Measurements from ENCODE around the gene STK32B.

STK32B gene

GRCh38 chr4:5028480-5028879 lies 22.8 kb upstream of the STK32B start:
- TF ChIP-seq CTCF (IDR thresholded peaks at IDR 0.05; ENCODE audit: low read depth, low read length, missing control alignments), result no peak
- H3K4me3 ChIP-seq (replicated peaks; ENCODE audit: low read depth, low read length), result no peak overlapping the region

GRCh38 chr4:5029447-5029846 lies 21.8 kb upstream of the STK32B start:
- no peak for TF ChIP-seq CTCF (IDR thresholded peaks at IDR 0.05; ENCODE audit: low read depth, low read length, missing control alignments)
- DNase-seq (ENCODE audit: extremely low read depth, low read depth), result no peak

More at GRCh38 chr4:5028480-5028879, 22.8 kb upstream of the STK32B start:
- no peak for DNase-seq (ENCODE audit: extremely low read depth, low read depth)

GRCh38 chr4:5030221-5030620 lies 21.1 kb upstream of the STK32B start:
- no peak overlapping the region for H3K4me3 ChIP-seq (replicated peaks; ENCODE audit: low read depth, low read length)
- DNase-seq (ENCODE audit: extremely low read depth, low read depth), result no peak
- no peak for TF ChIP-seq CTCF (IDR thresholded peaks at IDR 0.05; ENCODE audit: low read depth, low read length, missing control alignments)

More at GRCh38 chr4:5029447-5029846, 21.8 kb upstream of the STK32B start:
- H3K4me3 ChIP-seq (replicated peaks; ENCODE audit: low read depth, low read length), result no peak overlapping the region

GRCh38 chr4:5030927-5031326 lies 20.4 kb upstream of the STK32B start:
- no peak overlapping the region for H3K4me3 ChIP-seq (replicated peaks; ENCODE audit: low read depth, low read length)
- no peak for DNase-seq (ENCODE audit: extremely low read depth, low read depth)
- TF ChIP-seq CTCF (IDR thresholded peaks at IDR 0.05; ENCODE audit: low read depth, low read length, missing control alignments), result no peak

GRCh38 chr4:5032813-5033212 lies 18.5 kb upstream of the STK32B start:
- H3K4me3 ChIP-seq (replicated peaks; ENCODE audit: low read depth, low read length), result no peak overlapping the region
- DNase-seq (ENCODE audit: extremely low read depth, low read depth), result no peak
- no peak for TF ChIP-seq CTCF (IDR thresholded peaks at IDR 0.05; ENCODE audit: low read depth, low read length, missing control alignments)

- H3K4me3 ChIP-seq (replicated peaks; ENCODE audit: low read depth, low read length), result no peak overlapping the region
- no peak for DNase-seq (ENCODE audit: extremely low read depth, low read depth)
- TF ChIP-seq CTCF (IDR thresholded peaks at IDR 0.05; ENCODE audit: low read depth, low read length, missing control alignments), result no peak
Observed at GRCh38 chr4:5033281-5033841, 17.9 kb upstream of the STK32B start.

- no peak for TF ChIP-seq CTCF (IDR thresholded peaks at IDR 0.05; ENCODE audit: low read depth, low read length, missing control alignments)
- no peak for DNase-seq (ENCODE audit: extremely low read depth, low read depth)
- H3K4me3 ChIP-seq (replicated peaks; ENCODE audit: low read depth, low read length), result no peak overlapping the region
Observed at GRCh38 chr4:5034206-5034605, 17.1 kb upstream of the STK32B start.
